PC-3 (cell line): ENCODE measurements around the gene PRPF39. TPM values are rescaled to one million over a fixed set of nuclear protein-coding genes. Genes with fewer than 3 reads are reported as not detected.
A peak's percentile ranks its signal among the peaks of the same experiment; 100 is the strongest.

Source experiments
- ATAC-seq: fragments of 200-7000 bp; cut with Tn5 transposase; 2 replicates; pipeline ENCODE4 v1.9.1; 2020; ENCODE audit warnings: mild to moderate bottlenecking, moderate library complexity
- BruUV-seq: library from RNA; stranded (reverse); fragments of 400-500 nt; replicated peaks from 2 replicates; lab custom pipeline; 2021; lab: Mats Ljungman, UMichigan
- CTCF ChIA-PET: fragments of 300-600 bp; sonication (Branson Sonifier 250); formaldehyde crosslinking; loops from one replicate; lab custom pipeline; 2022; ENCODE audit warnings: antibody characterized with exemption; lab: Charles Lee
- POLR2A ChIA-PET: fragments of 300-600 bp; sonication (Branson Sonifier 250); formaldehyde crosslinking; loops from one replicate; lab custom pipeline; 2022; ENCODE audit warnings: antibody characterized with exemption; ENCODE audit not compliant: unreplicated experiment; lab: Charles Lee
- DNase-seq: peaks from one replicate; pipeline ENCODE4 v3.0.0-alpha.2; 2015
- H2AFZ ChIP-seq: fragments of 300-600 bp; sonication (generic); 2 replicates; pipeline ENCODE4 v1.6.0; 2016; ENCODE audit warnings: antibody characterized with exemption, low read length
- H3F3A ChIP-seq: fragments of 300-600 bp; sonication (generic); one replicate; pipeline ENCODE4 v1.6.0; 2017; ENCODE audit warnings: antibody characterized with exemption, low read length, control low read depth, mild to moderate bottlenecking; ENCODE audit not compliant: unreplicated experiment
- H3K27ac ChIP-seq: fragments of 300-600 bp; sonication (generic); 2 replicates; pipeline ENCODE4 v1.5.1; 2016; ENCODE audit warnings: mild to moderate bottlenecking, low read length
- H3K27me3 ChIP-seq: fragments of 300-600 bp; sonication (generic); 2 replicates; pipeline ENCODE4 v1.6.1; 2016; ENCODE audit warnings: low read length, mixed read lengths
- H3K36me3 ChIP-seq: fragments of 300-600 bp; sonication (generic); 2 replicates; pipeline ENCODE4 v1.6.1; 2016; ENCODE audit warnings: low read depth, mixed run types, low read length, mixed read lengths
- H3K4me1 ChIP-seq: fragments of 300-600 bp; sonication (generic); 2 replicates; pipeline ENCODE4 v1.5.1; 2016; ENCODE audit warnings: low read length; ENCODE audit not compliant: insufficient read depth
- H3K4me2 ChIP-seq: fragments of 300-600 bp; sonication (generic); 2 replicates; pipeline ENCODE4 v1.6.0; 2016; ENCODE audit warnings: low read length
- H3K4me3 ChIP-seq: fragments of 300-600 bp; sonication (generic); 2 replicates; pipeline ENCODE4 v1.5.1; 2016; ENCODE audit warnings: mild to moderate bottlenecking, low read length, mixed read lengths
- H3K79me2 ChIP-seq: fragments of 300-600 bp; sonication (generic); 2 replicates; pipeline ENCODE4 v1.6.1; 2017; ENCODE audit warnings: low read length, mixed read lengths
- H3K9ac ChIP-seq: fragments of 300-600 bp; sonication (generic); 2 replicates; pipeline ENCODE4 v1.6.0; 2016; ENCODE audit warnings: mild to moderate bottlenecking, low read length
- H3K9me2 ChIP-seq: fragments of 300-600 bp; sonication (generic); replicated peaks from 2 replicates; pipeline ENCODE4 v1.6.1; 2016; ENCODE audit warnings: mixed run types, low read length, mixed read lengths
- H3K9me3 ChIP-seq: fragments of 300-600 bp; sonication (generic); 2 replicates; pipeline ENCODE4 v1.6.1; 2016; ENCODE audit warnings: low read length, mixed read lengths
- H4K20me1 ChIP-seq: fragments of 300-600 bp; sonication (generic); 2 replicates; pipeline ENCODE4 v1.6.1; 2016; ENCODE audit warnings: low read length, mixed read lengths
- EZH2 ChIP-seq: fragments of 300-600 bp; sonication (generic); IDR thresholded peaks from one replicate; pipeline ENCODE4 v1.6.1; 2017; ENCODE audit warnings: antibody characterized with exemption, mild to moderate bottlenecking, low read length; ENCODE audit not compliant: unreplicated experiment
- EZH2phosphoT487 ChIP-seq: fragments of 300-600 bp; sonication (generic); IDR thresholded peaks from 2 replicates; pipeline ENCODE4 v1.6.1; 2018; ENCODE audit warnings: mild to moderate bottlenecking, antibody characterized with exemption, low read length, borderline replicate concordance
- intact Hi-C: fragments of 100-400 bp; cut with micrococcal nuclease; formaldehyde crosslinking; loops from 2 replicates; pipeline ENCODE4 v1.9.0; 2023
- total RNA-seq: library from RNA; depleted of rRNA; stranded (reverse); fragments of >200 nt; gene quantifications from 2 replicates; pipeline ENCODE4 v1.2.3, GENCODE V29; 2014; rRNA removed
- TF ChIP-seq, protein P1 (sequence below): fragments of 300-600 bp; sonication (generic); conservative IDR thresholded peaks from 2 replicates; pipeline ENCODE4 v1.5.1; 2017; ENCODE audit warnings: antibody characterized with exemption, low read depth, mild to moderate bottlenecking, low read length

The PRPF39 gene
- total RNA-seq, 1 experiment from 2014 or later: 19.2 TPM

DNA sequence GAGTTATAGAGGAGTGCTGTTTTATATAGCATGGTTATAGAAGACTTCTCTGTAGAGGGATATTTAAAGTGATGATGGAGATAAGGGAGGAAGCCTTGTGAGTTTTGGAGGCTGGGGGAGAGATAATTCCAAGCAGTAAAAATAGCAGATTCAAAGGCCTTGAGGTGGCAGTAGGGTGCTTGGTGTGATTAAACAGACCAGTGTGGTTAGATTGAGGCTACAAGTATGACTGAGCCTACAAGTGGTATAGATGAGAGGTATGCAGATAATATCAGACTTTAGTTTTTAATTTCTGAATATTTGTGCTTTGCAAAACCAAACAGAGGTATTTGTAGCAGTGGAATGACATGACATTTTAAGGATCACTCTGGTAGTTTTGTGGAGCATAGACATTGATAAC, 72.2 kb downstream of the PRPF39 start:
- ChIA-PET POLR2A (no interaction called here), CTCF (no interaction called here)
- Histone ChIP-seq H3K9ac (no peak overlapping the region), H3K9me3 (no peaks in the 10 kb centered on the region), H2AFZ (no peak overlapping the region), H3K9me2 (no peaks in the 10 kb centered on the region), H3K27ac (no peak overlapping the region), H3K27me3 (no peaks in the 10 kb centered on the region), H3K36me3 (no peaks in the 10 kb centered on the region; the same call in 1 of the 2 replicates), H3K4me3 (no peak overlapping the region), H3K4me1 (no peaks in the 10 kb centered on the region), H3F3A (no peaks in the 10 kb centered on the region), H4K20me1 (no peaks in the 10 kb centered on the region), H3K79me2 (no peaks in the 10 kb centered on the region), H3K4me2 (no peak overlapping the region)
- DNase-seq (no peak), ATAC-seq (0 out of 2 replicates have a peak, but pooled peaks have one; percentile 35)
- intact Hi-C loops: loop anchor here (5.0 kb wide), 1 partner anchor 111 kb away; no protein-coding TSS in a partner anchor
- no peak for TF ChIP-seq EZH2phosphoT487
- no peak for TF ChIP-seq EZH2
- TF ChIP-seq, protein P1, sequence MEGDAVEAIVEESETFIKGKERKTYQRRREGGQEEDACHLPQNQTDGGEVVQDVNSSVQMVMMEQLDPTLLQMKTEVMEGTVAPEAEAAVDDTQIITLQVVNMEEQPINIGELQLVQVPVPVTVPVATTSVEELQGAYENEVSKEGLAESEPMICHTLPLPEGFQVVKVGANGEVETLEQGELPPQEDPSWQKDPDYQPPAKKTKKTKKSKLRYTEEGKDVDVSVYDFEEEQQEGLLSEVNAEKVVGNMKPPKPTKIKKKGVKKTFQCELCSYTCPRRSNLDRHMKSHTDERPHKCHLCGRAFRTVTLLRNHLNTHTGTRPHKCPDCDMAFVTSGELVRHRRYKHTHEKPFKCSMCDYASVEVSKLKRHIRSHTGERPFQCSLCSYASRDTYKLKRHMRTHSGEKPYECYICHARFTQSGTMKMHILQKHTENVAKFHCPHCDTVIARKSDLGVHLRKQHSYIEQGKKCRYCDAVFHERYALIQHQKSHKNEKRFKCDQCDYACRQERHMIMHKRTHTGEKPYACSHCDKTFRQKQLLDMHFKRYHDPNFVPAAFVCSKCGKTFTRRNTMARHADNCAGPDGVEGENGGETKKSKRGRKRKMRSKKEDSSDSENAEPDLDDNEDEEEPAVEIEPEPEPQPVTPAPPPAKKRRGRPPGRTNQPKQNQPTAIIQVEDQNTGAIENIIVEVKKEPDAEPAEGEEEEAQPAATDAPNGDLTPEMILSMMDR: no peak
- no TSS peak for BruUV-seq

Other genes starting within 250 kb of the PRPF39 start
- 2.4 and 2.5 TPM in 2 replicates for gene KLHL28, start 122.2 kb upstream of the PRPF39 start, total RNA-seq
- 5.8 and 6.3 TPM in 2 replicates for gene TOGARAM1, start 121.9 kb upstream of the PRPF39 start, total RNA-seq
- 48.0 and 53.7 TPM in 2 replicates for gene FKBP3, start 50.4 kb downstream of the PRPF39 start, total RNA-seq
- 11.7 and 15.6 TPM in 2 replicates for gene FANCM, start 51.8 kb downstream of the PRPF39 start, total RNA-seq
- gene MIS18BP1, start 169.1 kb downstream of the PRPF39 start, total RNA-seq: 39.3 and 42.3 TPM in 2 replicates